ENCODE measurements around the gene TMED5.

The TMED5 gene

DNA sequence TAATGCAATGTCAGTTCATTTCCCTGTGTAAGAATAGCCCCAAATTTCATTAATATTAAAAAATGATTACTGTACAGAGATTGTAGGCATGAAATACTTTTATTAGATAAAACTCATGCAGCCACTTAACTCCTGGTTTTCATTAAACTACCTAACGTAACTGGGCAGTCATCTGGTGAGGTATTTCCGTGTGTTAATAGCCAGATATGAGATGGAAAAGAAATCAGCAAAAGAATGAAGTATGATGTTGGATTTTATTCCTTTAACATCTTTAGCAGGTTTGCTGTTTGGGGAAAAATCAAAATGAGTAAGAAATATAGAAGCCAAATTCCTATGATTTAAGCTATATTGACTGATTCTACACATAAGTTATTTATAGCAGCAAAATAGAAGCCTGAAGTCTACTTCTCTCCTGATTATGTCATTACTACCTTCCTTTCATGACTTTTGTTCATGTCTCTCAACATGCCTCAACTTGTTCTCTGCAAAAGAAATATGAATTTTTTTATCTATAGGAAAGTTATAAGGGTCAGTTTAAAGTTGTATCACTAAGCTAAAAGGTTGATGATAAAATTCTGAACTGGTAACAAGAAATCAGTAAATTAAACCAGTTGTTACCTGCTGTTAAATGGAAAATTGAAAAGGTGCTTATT, 42.9 kb upstream of the TMED5 start:
- POLR2A ChIA-PET = no interaction called here
- Histone ChIP-seq H3K9me3 (ENCODE audit: control insufficient read depth, insufficient read depth, low read depth, low read length) (no peaks in the 10 kb centered on the region), H3K4me1 (ENCODE audit: control insufficient read depth, insufficient read depth, low read length) (no peaks in the 10 kb centered on the region), H3K36me3 (ENCODE audit: control insufficient read depth in 2 of 2, insufficient read depth in 1 of 2, low read length in 2 of 2) (peaks cover 45 to 63% of the 10 kb centered on the region in 2 experiments), H3K27ac (ENCODE audit: extremely low read depth, low read depth, low read length) (no peak overlapping the region), H3K4me3 (ENCODE audit: low read depth, low read length) (no peak overlapping the region)
- TF ChIP-seq RBAK (tag by site-specific recombination; IDR thresholded peaks at IDR 0.05) (no peak), ZNF510 (tag by site-specific recombination; IDR thresholded peaks at IDR 0.05; ENCODE audit: insufficient replicate concordance) (no peak), FEZF1 (tag by site-specific recombination; IDR thresholded peaks at IDR 0.05) (no peak), ZNF561 (tag by site-specific recombination; IDR thresholded peaks at IDR 0.05; ENCODE audit: borderline replicate concordance) (no peak), ZNF274 (IDR thresholded peaks at IDR 0.05; ENCODE audit: low read length) (no peak), ZNF274 (tag by site-specific recombination; IDR thresholded peaks at IDR 0.05; ENCODE audit: borderline replicate concordance) (no peak), ZNF114 (tag by site-specific recombination; IDR thresholded peaks at IDR 0.05) (no peak), ZBTB21 (tag by site-specific recombination; IDR thresholded peaks at IDR 0.05) (no peak), ZNF658 (tag by site-specific recombination; IDR thresholded peaks at IDR 0.05) (no peak), ZNF843 (tag by site-specific recombination; IDR thresholded peaks at IDR 0.05) (no peak), ZNF366 (tag by site-specific recombination; conservative IDR thresholded peaks at IDR 0.05) (no peak), KLF10 (tag by site-specific recombination; IDR thresholded peaks at IDR 0.05) (no peak), ZNF211 (tag by site-specific recombination; IDR thresholded peaks at IDR 0.05; ENCODE audit: low read depth) (no peak), KLF1 (tag by site-specific recombination; IDR thresholded peaks at IDR 0.05) (no peak), ZBTB20 (tag by site-specific recombination; IDR thresholded peaks at IDR 0.05) (no peak), HOXC10 (CRISPR knock-in tag; IDR thresholded peaks at IDR 0.05) (no peak), ZNF433 (tag by site-specific recombination; IDR thresholded peaks at IDR 0.05; ENCODE audit: low read depth) (no peak)
- TF ChIP-seq, protein P1, sequence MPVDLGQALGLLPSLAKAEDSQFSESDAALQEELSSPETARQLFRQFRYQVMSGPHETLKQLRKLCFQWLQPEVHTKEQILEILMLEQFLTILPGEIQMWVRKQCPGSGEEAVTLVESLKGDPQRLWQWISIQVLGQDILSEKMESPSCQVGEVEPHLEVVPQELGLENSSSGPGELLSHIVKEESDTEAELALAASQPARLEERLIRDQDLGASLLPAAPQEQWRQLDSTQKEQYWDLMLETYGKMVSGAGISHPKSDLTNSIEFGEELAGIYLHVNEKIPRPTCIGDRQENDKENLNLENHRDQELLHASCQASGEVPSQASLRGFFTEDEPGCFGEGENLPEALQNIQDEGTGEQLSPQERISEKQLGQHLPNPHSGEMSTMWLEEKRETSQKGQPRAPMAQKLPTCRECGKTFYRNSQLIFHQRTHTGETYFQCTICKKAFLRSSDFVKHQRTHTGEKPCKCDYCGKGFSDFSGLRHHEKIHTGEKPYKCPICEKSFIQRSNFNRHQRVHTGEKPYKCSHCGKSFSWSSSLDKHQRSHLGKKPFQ (tag by site-specific recombination; IDR thresholded peaks at IDR 0.05) = no peak
- TF ChIP-seq, protein P2, sequence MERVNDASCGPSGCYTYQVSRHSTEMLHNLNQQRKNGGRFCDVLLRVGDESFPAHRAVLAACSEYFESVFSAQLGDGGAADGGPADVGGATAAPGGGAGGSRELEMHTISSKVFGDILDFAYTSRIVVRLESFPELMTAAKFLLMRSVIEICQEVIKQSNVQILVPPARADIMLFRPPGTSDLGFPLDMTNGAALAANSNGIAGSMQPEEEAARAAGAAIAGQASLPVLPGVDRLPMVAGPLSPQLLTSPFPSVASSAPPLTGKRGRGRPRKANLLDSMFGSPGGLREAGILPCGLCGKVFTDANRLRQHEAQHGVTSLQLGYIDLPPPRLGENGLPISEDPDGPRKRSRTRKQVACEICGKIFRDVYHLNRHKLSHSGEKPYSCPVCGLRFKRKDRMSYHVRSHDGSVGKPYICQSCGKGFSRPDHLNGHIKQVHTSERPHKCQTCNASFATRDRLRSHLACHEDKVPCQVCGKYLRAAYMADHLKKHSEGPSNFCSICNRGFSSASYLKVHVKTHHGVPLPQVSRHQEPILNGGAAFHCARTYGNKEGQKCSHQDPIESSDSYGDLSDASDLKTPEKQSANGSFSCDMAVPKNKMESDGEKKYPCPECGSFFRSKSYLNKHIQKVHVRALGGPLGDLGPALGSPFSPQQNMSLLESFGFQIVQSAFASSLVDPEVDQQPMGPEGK (tag by site-specific recombination; IDR thresholded peaks at IDR 0.05) = no peak
- TF ChIP-seq, protein P3, sequence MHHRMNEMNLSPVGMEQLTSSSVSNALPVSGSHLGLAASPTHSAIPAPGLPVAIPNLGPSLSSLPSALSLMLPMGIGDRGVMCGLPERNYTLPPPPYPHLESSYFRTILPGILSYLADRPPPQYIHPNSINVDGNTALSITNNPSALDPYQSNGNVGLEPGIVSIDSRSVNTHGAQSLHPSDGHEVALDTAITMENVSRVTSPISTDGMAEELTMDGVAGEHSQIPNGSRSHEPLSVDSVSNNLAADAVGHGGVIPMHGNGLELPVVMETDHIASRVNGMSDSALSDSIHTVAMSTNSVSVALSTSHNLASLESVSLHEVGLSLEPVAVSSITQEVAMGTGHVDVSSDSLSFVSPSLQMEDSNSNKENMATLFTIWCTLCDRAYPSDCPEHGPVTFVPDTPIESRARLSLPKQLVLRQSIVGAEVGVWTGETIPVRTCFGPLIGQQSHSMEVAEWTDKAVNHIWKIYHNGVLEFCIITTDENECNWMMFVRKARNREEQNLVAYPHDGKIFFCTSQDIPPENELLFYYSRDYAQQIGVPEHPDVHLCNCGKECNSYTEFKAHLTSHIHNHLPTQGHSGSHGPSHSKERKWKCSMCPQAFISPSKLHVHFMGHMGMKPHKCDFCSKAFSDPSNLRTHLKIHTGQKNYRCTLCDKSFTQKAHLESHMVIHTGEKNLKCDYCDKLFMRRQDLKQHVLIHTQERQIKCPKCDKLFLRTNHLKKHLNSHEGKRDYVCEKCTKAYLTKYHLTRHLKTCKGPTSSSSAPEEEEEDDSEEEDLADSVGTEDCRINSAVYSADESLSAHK (tag by site-specific recombination; IDR thresholded peaks at IDR 0.05) = no peak
- TF ChIP-seq, protein P4, sequence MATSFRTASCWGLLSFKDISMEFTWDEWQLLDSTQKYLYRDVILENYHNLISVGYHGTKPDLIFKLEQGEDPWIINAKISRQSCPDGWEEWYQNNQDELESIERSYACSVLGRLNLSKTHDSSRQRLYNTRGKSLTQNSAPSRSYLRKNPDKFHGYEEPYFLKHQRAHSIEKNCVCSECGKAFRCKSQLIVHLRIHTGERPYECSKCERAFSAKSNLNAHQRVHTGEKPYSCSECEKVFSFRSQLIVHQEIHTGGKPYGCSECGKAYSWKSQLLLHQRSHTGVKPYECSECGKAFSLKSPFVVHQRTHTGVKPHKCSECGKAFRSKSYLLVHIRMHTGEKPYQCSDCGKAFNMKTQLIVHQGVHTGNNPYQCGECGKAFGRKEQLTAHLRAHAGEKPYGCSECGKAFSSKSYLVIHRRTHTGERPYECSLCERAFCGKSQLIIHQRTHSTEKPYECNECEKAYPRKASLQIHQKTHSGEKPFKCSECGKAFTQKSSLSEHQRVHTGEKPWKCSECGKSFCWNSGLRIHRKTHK (tag by site-specific recombination; IDR thresholded peaks at IDR 0.05) = no peak
- CTCF ChIA-PET = interaction anchor here (0.7 to 1.0 kb wide), 2 partner anchors 81 to 406 kb away, joined by 3 to 5 read pairs; no protein-coding TSS in a partner anchor
